Mesothelial cell of epicardium (in vitro differentiated cells): ENCODE data around the gene MTCP1. TPM values are rescaled to one million over a fixed set of nuclear protein-coding genes. Genes with fewer than 3 reads are reported as not detected.

Experiments
- DNase-seq, 2 experiments: peaks; one replicate each; pipeline ENCODE4 v3.0.0; 2021; ENCODE audit warnings: low spot score in 2 of 2; ENCODE audit not compliant: unreplicated experiment in 2 of 2
- H3K27ac Mint-ChIP-seq: 2 replicates; pipeline ENCODE4 v1.8.0; 2021; ENCODE audit warnings: mixed read lengths
- H3K27me3 Mint-ChIP-seq: 2 replicates; pipeline ENCODE4 v1.8.0; 2021; ENCODE audit warnings: low read depth, mixed read lengths
- H3K36me3 Mint-ChIP-seq: 2 replicates; pipeline ENCODE4 v1.8.0; 2021; ENCODE audit warnings: mixed read lengths
- H3K4me1 Mint-ChIP-seq: 2 replicates; pipeline ENCODE4 v1.8.0; 2021; ENCODE audit warnings: mixed read lengths
- H3K4me3 Mint-ChIP-seq: 2 replicates; pipeline ENCODE4 v1.8.0; 2021; ENCODE audit warnings: mild to moderate bottlenecking, moderate library complexity, mixed read lengths
- H3K9me3 Mint-ChIP-seq: 2 replicates; pipeline ENCODE4 v1.8.0; 2021; ENCODE audit warnings: mixed read lengths
- CTCF ChIP-seq: fragments of 200-600 bp; sonication (generic); IDR thresholded peaks from one replicate; pipeline ENCODE4 v1.5.0; 2021; ENCODE audit warnings: antibody characterized with exemption; ENCODE audit not compliant: unreplicated experiment
- total RNA-seq: library from RNA; stranded (reverse); gene quantifications from 3 replicates; pipeline ENCODE4 v1.2.1, GENCODE V29; 2021

Gene MTCP1
- total RNA-seq, 1 donor from 2014 or later = 13.0 TPM

- Mint-ChIP-seq H3K4me1 (peaks cover 9% of the 10 kb centered on the region), H3K9me3 (no peaks in the 10 kb centered on the region), H3K36me3 (peaks cover 1% of the 10 kb centered on the region), H3K27ac (peak within 1 kb of the TSS; percentile 98), H3K4me3 (peak within 1 kb of the TSS; percentile 84), H3K27me3 (no peaks in the 10 kb centered on the region)
- no peak for TF ChIP-seq CTCF
- DNase-seq = peak; percentile 83 to 89
Observed at GRCh38 chrX:155026727-155027508, 44.0 kb downstream of the MTCP1 start, which contains the start of gene FUNDC2. FUNDC2 (plus strand) TSS chrX:155026844; CDS start chrX:155026939, 95 bp downstream.

GRCh38 chrX:155026420-155026726 lies 44.6 kb downstream of the MTCP1 start:
- Mint-ChIP-seq H3K27ac (peak overlapping the region; percentile 95), H3K4me1 (peaks cover 9% of the 10 kb centered on the region), H3K4me3 (peak overlapping the region; percentile 84), H3K9me3 (no peaks in the 10 kb centered on the region), H3K36me3 (no peaks in the 10 kb centered on the region), H3K27me3 (no peaks in the 10 kb centered on the region)
- TF ChIP-seq CTCF = no peak
- DNase-seq = no peak

GRCh38 chrX:155023907-155024833 lies 46.8 kb downstream of the MTCP1 start:
- H3K27ac Mint-ChIP-seq = no peak overlapping the region
- H3K27me3 Mint-ChIP-seq = no peaks in the 10 kb centered on the region
- peaks cover 4% of the 10 kb centered on the region for H3K9me3 Mint-ChIP-seq
- DNase-seq = no peak
- no peak overlapping the region for H3K4me3 Mint-ChIP-seq
- H3K36me3 Mint-ChIP-seq = no peaks in the 10 kb centered on the region
- peaks cover 9% of the 10 kb centered on the region for H3K4me1 Mint-ChIP-seq
- no peak for TF ChIP-seq CTCF

GRCh38 chrX:155022585-155022984 lies 48.4 kb downstream of the MTCP1 start, which contains the start of gene F8:
F8 (minus strand) TSS chrX:155022723; CDS start chrX:155022552, 171 bp downstream.
- Mint-ChIP-seq H3K4me1 (no peaks in the 10 kb centered on the region), H3K36me3 (no peaks in the 10 kb centered on the region)

GRCh38 chrX:155020591-155020990 lies 50.3 kb downstream of the MTCP1 start:
- Mint-ChIP-seq H3K4me3 (no peak overlapping the region), H3K9me3 (peaks cover 5% of the 10 kb centered on the region), H3K27ac (no peak overlapping the region), H3K36me3 (no peaks in the 10 kb centered on the region), H3K27me3 (no peaks in the 10 kb centered on the region), H3K4me1 (no peaks in the 10 kb centered on the region)
- no peak for TF ChIP-seq CTCF
- DNase-seq = no peak

More at GRCh38 chrX:155022585-155022984, 48.4 kb downstream of the MTCP1 start, which contains the start of gene F8:
- H3K27ac Mint-ChIP-seq = no peak within 1 kb of the TSS
- no peak within 1 kb of the TSS for H3K4me3 Mint-ChIP-seq
- H3K9me3 Mint-ChIP-seq = peaks cover 4% of the 10 kb centered on the region
- no peaks in the 10 kb centered on the region for H3K27me3 Mint-ChIP-seq
- no peak for TF ChIP-seq CTCF
- DNase-seq = no peak

Other genes with a start within 250 kb of the MTCP1 start
- not detected in 3 replicates for gene SMIM9, start 236.5 kb downstream of the MTCP1 start, total RNA-seq
- gene F8A1, start 184.8 kb downstream of the MTCP1 start, total RNA-seq = 14.7 to 16.0 TPM (median 15.6 TPM) in 3 replicates
- 2.2 to 3.9 TPM (median 2.8 TPM) in 3 replicates for gene F8, start 48.4 kb downstream of the MTCP1 start, total RNA-seq
- gene FUNDC2, start 44.3 kb downstream of the MTCP1 start, total RNA-seq = 57.9 to 64.1 TPM (median 61.2 TPM) in 3 replicates
- 5.5 to 6.6 TPM (median 6.2 TPM) in 3 replicates for gene CMC4, start within 50 bp of the MTCP1 start, total RNA-seq
- gene BRCC3, start 372 bp upstream of the MTCP1 start, total RNA-seq = 18.9 to 19.2 TPM (median 19.0 TPM) in 3 replicates
- gene VBP1, start 145.3 kb upstream of the MTCP1 start, total RNA-seq = 31.2 to 35.2 TPM (median 32.2 TPM) in 3 replicates
- gene RAB39B, start 193.4 kb upstream of the MTCP1 start, total RNA-seq = 1.6 to 1.9 TPM (median 1.7 TPM) in 3 replicates